HCT116 (cell line): ENCODE data around the gene RABGEF1. TPM values are rescaled to one million over a fixed set of nuclear protein-coding genes. Genes with fewer than 3 reads are reported as not detected.
"Not testable (repeated sequence)": the region's sequence is repeated elsewhere in the genome, so short reads cannot be mapped to it uniquely, and the experiment has no call there.

Experiments used
- ATAC-seq: fragments of 200-7000 bp; cut with Tn5 transposase; 2 replicates; pipeline ENCODE4 v1.9.1; 2020; ENCODE audit warnings: mild to moderate bottlenecking, moderate library complexity
- BruUV-seq: library from RNA; stranded (reverse); fragments of 400-500 nt; replicated peaks from 2 replicates; lab custom pipeline; 2021; lab: Mats Ljungman, UMichigan
- CTCF ChIA-PET: fragments of 300-600 bp; sonication (Branson Sonifier 250); formaldehyde crosslinking; loops from one replicate; lab custom pipeline; 2021; ENCODE audit warnings: antibody characterized with exemption; lab: Charles Lee
- POLR2A ChIA-PET: fragments of 300-600, 350-600 bp; sonication (Branson Sonifier 250); formaldehyde crosslinking; loops from one replicate; lab custom pipeline; 2021; ENCODE audit warnings: antibody characterized with exemption; lab: Charles Lee
- RAD21 ChIA-PET, 2 experiments: fragments of 300-600 bp; sonication (Branson Sonifier 250); formaldehyde crosslinking; loops; one replicate each; lab custom pipeline; 2023; ENCODE audit warnings: low total read pairs in 2 of 2; ENCODE audit not compliant: uncharacterized antibody in 2 of 2, unreplicated experiment in 2 of 2, low non-redundant PET in 1 of 2; lab: Charles Lee
- DNase-seq: peaks from one replicate; pipeline ENCODE4 v3.0.0-alpha.2; 2010; ENCODE audit warnings: low read depth, low spot score
- H2AFZ ChIP-seq: fragments of 200-600 bp; shearing (Covaris generic), sonication (generic); 2 replicates; pipeline ENCODE4 v1.6.1; 2017; ENCODE audit warnings: low read depth, mixed run types, mixed read lengths, antibody characterized with exemption, low read length; ENCODE audit not compliant: poor library complexity, severe bottlenecking
- H3K27ac ChIP-seq: 2 replicates; pipeline ENCODE4 v1.5.1; 2012; ENCODE audit warnings: low read depth, low read length
- H3K27me3 ChIP-seq: fragments of 200-600 bp; sonication (generic); 2 replicates; pipeline ENCODE4 v1.6.1; 2016; ENCODE audit warnings: mixed run types, low read length, mixed read lengths; ENCODE audit not compliant: insufficient read depth
- H3K36me3 ChIP-seq, 2 experiments: fragments of 200-500 bp in 1 of 2; fragments of 200-600 bp in 1 of 2; sonication (Bioruptor generic) in 1 of 2; sonication (generic) in 1 of 2; 2 replicates each; pipeline versions ENCODE4 v1.5.1 to v1.6.1; 2014 to 2016; ENCODE audit warnings: low read length in 2 of 2, inconsistent platforms in 1 of 2, mixed read lengths in 1 of 2, mixed run types in 1 of 2; ENCODE audit not compliant: insufficient read depth in 2 of 2, control insufficient read depth in 1 of 2
- H3K4me1 ChIP-seq, 2 experiments: fragments of 200-600 bp in 1 of 2; sonication (generic) in 1 of 2; 2 replicates each; pipeline versions ENCODE4 v1.5.1 to v1.6.1; 2012 to 2017; ENCODE audit warnings: low read length in 2 of 2, inconsistent platforms in 1 of 2, mild to moderate bottlenecking in 1 of 2, mixed read lengths in 1 of 2, mixed run types in 1 of 2, moderate library complexity in 1 of 2; ENCODE audit not compliant: insufficient read depth in 2 of 2, control insufficient read depth in 1 of 2
- H3K4me2 ChIP-seq: fragments of 200-600 bp; sonication (generic); 2 replicates; pipeline ENCODE4 v1.6.1; 2017; ENCODE audit warnings: mixed run types, low read length, mixed read lengths
- H3K4me3 ChIP-seq, 2 experiments: fragments of 200-600 bp in 1 of 2; sonication (generic) in 1 of 2; replicated peaks in 1 of 2; 2 replicates each; pipeline ENCODE4 v1.5.1; 2011 to 2016; ENCODE audit warnings: low read length in 2 of 2, control low read depth in 1 of 2, low read depth in 1 of 2, mild to moderate bottlenecking in 1 of 2, mixed read lengths in 1 of 2, mixed run types in 1 of 2
- H3K79me2 ChIP-seq: fragments of 200-600 bp; sonication (generic); 2 replicates; pipeline ENCODE4 v1.6.1; 2017; ENCODE audit warnings: mild to moderate bottlenecking, mixed run types, low read length, moderate library complexity, mixed read lengths; ENCODE audit not compliant: insufficient read depth
- H3K9ac ChIP-seq: fragments of 200-600 bp; sonication (generic); 2 replicates; pipeline ENCODE4 v1.6.1; 2016; ENCODE audit warnings: low read length, mixed read lengths
- H3K9me2 ChIP-seq: fragments of 200-600 bp; sonication (generic), shearing (Covaris generic); 2 replicates; pipeline ENCODE4 v1.6.1; 2017; ENCODE audit warnings: mixed run types, mild to moderate bottlenecking, moderate library complexity; ENCODE audit not compliant: insufficient read depth
- H3K9me3 ChIP-seq, 2 experiments: fragments of 200-500 bp in 1 of 2; fragments of 200-600 bp in 1 of 2; sonication (Bioruptor generic) in 1 of 2; sonication (generic) in 1 of 2; 2 replicates each; pipeline ENCODE4 v1.6.1; 2014 to 2017; ENCODE audit warnings: low read length in 2 of 2, mixed read lengths in 2 of 2, inconsistent platforms in 1 of 2, low read depth in 1 of 2, mild to moderate bottlenecking in 1 of 2, mixed run types in 1 of 2, moderate library complexity in 1 of 2; ENCODE audit not compliant: control insufficient read depth in 1 of 2, insufficient read depth in 1 of 2
- H4K20me1 ChIP-seq: fragments of 200-600 bp; sonication (generic), shearing (Covaris generic); 2 replicates; pipeline ENCODE4 v1.6.1; 2017; ENCODE audit warnings: mixed run types, mild to moderate bottlenecking, moderate library complexity; ENCODE audit not compliant: insufficient read depth
- ELF1 ChIP-seq: IDR thresholded peaks from 2 replicates; pipeline ENCODE4 v1.6.1; 2012; ENCODE audit warnings: low read depth, borderline replicate concordance
- MAX ChIP-seq: IDR thresholded peaks from 2 replicates; pipeline ENCODE4 v1.6.1; 2012
- intact Hi-C: fragments of 100-400 bp; cut with micrococcal nuclease; formaldehyde crosslinking; loops from 2 replicates; pipeline ENCODE4 v1.10.0; 2022
- total RNA-seq: library from RNA; stranded (reverse); gene quantifications from one replicate; pipeline ENCODE4 v1.2.1, GENCODE V29; 2021; ENCODE audit not compliant: unreplicated experiment

Gene RABGEF1
- total RNA-seq, 1 experiment from 2014 or later: 22.9 TPM

- H4K20me1 ChIP-seq, H3K36me3 ChIP-seq, H3K4me2 ChIP-seq, RAD21 ChIA-PET, DNase-seq, H3K4me1 ChIP-seq, H3K9ac ChIP-seq, intact Hi-C loops, POLR2A ChIA-PET, H3K9me3 ChIP-seq, ATAC-seq, H3K4me3 ChIP-seq, H3K27ac ChIP-seq, H2AFZ ChIP-seq, BruUV-seq, CTCF ChIA-PET, H3K9me2 ChIP-seq, H3K79me2 ChIP-seq, H3K27me3 ChIP-seq: not testable (repeated sequence)
Observed at GRCh38 chr7:66695417-66695816, 45.1 kb upstream of the RABGEF1 start.

GRCh38 chr7:66696134-66696533 lies 44.4 kb upstream of the RABGEF1 start:
- H3K4me1 ChIP-seq, H2AFZ ChIP-seq, intact Hi-C loops, DNase-seq, H3K79me2 ChIP-seq, H3K9me2 ChIP-seq, H3K27ac ChIP-seq, BruUV-seq, RAD21 ChIA-PET, H4K20me1 ChIP-seq, ATAC-seq, H3K9ac ChIP-seq, H3K27me3 ChIP-seq, CTCF ChIA-PET, H3K36me3 ChIP-seq, H3K4me3 ChIP-seq, H3K4me2 ChIP-seq, POLR2A ChIA-PET, H3K9me3 ChIP-seq: not testable (repeated sequence)

- no peak overlapping the region for H3K27ac ChIP-seq
- ATAC-seq: no peak
- H3K9me2 ChIP-seq: no peaks in the 10 kb centered on the region
- no peaks in the 10 kb centered on the region for H3K9me3 ChIP-seq
- H3K4me1 ChIP-seq: no peaks in the 10 kb centered on the region
- CTCF ChIA-PET: no interaction called here
- H3K36me3 ChIP-seq: no peaks in the 10 kb centered on the region
- TF ChIP-seq MAX: no peak
- no peak for TF ChIP-seq ELF1
- intact Hi-C loops: no loop called here
- no peaks in the 10 kb centered on the region for H3K27me3 ChIP-seq
- H3K9ac ChIP-seq: no peak overlapping the region
- H3K4me2 ChIP-seq: no peak overlapping the region
- POLR2A ChIA-PET: no interaction called here
- no TSS peak for BruUV-seq
- RAD21 ChIA-PET: interaction anchor here in 1 of 2 experiments (0.7 kb wide), 1 partner anchor 334 kb away, joined by 3 read pairs; no protein-coding TSS in a partner anchor
- no peak for DNase-seq
- no peaks in the 10 kb centered on the region for H4K20me1 ChIP-seq
- no peak overlapping the region for H3K4me3 ChIP-seq
- H2AFZ ChIP-seq: no peak overlapping the region
- no peaks in the 10 kb centered on the region for H3K79me2 ChIP-seq
Observed at GRCh38 chr7:66696774-66697191, 43.8 kb upstream of the RABGEF1 start.
